Measurements from ENCODE around the gene UBAC1.

- TF ChIP-seq NR2C2 (CRISPR knock-in tag; IDR thresholded peaks at IDR 0.05): no peak
- no peak for TF ChIP-seq ZNF219 (CRISPR knock-in tag; IDR thresholded peaks at IDR 0.05; ENCODE audit: borderline replicate concordance)
- TF ChIP-seq ETV6 (CRISPR knock-in tag; IDR thresholded peaks at IDR 0.05): peak; percentile 61; the same call in 1 of the 2 replicates
- no peak for TF ChIP-seq CTCF (IDR thresholded peaks at IDR 0.05)
- no peak for TF ChIP-seq JUN (CRISPR knock-in tag; IDR thresholded peaks at IDR 0.05)
- TF ChIP-seq MAX (CRISPR knock-in tag; IDR thresholded peaks at IDR 0.05): peak; percentile 28; the same call in 1 of the 2 replicates
- TF ChIP-seq E2F4 (CRISPR knock-in tag; IDR thresholded peaks at IDR 0.05; ENCODE audit: borderline replicate concordance, low read depth): no peak
- no peak for TF ChIP-seq ELF4 (CRISPR knock-in tag; IDR thresholded peaks at IDR 0.05; ENCODE audit: low read depth)
- TF ChIP-seq CBFB (CRISPR knock-in tag; IDR thresholded peaks at IDR 0.05; ENCODE audit: low read depth): no peak
- no peak for TF ChIP-seq ATF1 (CRISPR knock-in tag; IDR thresholded peaks at IDR 0.05)
- no peak for TF ChIP-seq PREB (CRISPR knock-in tag; IDR thresholded peaks at IDR 0.05; ENCODE audit: borderline replicate concordance)
- TF ChIP-seq ZNF232 (CRISPR knock-in tag; IDR thresholded peaks at IDR 0.05): no peak
- no peak for TF ChIP-seq PRDM15 (CRISPR knock-in tag; IDR thresholded peaks at IDR 0.05)
Measured at GRCh38 chr9:135992486-135993408, 31.6 kb upstream of the UBAC1 start.

Measured in WTC11 (cell line).